Activated CD4-positive, alpha-beta T cell treated with anti-CD3 and anti-CD28 coated beads, Interleukin-2, amount 50 U/mL, for 24 hours (primary cell): ENCODE data around the gene NRCAM.

Source experiments
- DNase-seq, 2 donors: peaks; one replicate each; pipeline ENCODE4 v3.0.0-alpha.2; 2020; ENCODE audit warnings: low read depth in 1 of 2, low spot score in 1 of 2

NRCAM gene

GRCh38 chr7:108135446-108136190, 320.6 kb downstream of the NRCAM start:
- DNase-seq: peak in 1 of 2 donors; percentile 7

- DNase-seq: no peak
Observed at GRCh38 chr7:108134486-108134885, 321.8 kb downstream of the NRCAM start.

DNA sequence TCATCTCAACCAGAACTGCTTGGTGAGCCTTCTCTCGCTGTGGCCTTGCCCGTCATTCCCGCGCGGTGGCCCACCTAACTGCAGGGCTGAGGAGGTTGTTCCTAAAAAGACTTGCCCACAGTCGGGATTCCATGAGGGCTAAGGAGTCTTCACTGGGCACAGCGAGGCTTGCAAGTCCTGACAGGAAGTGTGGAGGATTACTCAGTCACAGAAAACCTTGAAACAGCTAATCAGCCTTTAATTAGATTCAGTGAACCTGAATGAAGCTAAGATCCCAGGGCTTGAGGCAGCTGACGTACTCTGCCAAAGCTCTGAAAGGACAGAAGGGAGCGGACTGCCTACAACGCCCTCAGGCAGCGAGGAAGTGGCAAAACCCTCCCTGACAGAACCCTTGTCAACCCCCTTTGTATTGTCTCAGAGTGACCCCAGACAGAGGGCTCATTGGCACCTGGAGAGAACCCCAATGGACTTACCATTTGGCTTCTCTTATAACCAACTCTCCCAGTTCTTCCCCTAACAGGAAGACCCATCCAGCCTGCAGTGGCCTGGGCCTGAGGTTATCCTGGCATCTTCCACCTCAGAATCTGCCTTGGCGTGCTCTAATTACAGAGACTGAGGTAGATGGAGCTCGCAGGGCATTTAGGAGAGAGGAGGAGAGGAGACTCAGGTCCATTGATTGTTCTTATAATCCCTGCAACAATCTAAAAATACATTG, 323.5 kb downstream of the NRCAM start:
- DNase-seq: no peak

GRCh38 chr7:108130261-108130660, 326.0 kb downstream of the NRCAM start, which contains the start of gene LAMB4:
Gene LAMB4, minus strand, starts transcription at chr7:108130361. Its CDS starts 7,197 bp downstream, at chr7:108123164.
- no peak for DNase-seq

DNA sequence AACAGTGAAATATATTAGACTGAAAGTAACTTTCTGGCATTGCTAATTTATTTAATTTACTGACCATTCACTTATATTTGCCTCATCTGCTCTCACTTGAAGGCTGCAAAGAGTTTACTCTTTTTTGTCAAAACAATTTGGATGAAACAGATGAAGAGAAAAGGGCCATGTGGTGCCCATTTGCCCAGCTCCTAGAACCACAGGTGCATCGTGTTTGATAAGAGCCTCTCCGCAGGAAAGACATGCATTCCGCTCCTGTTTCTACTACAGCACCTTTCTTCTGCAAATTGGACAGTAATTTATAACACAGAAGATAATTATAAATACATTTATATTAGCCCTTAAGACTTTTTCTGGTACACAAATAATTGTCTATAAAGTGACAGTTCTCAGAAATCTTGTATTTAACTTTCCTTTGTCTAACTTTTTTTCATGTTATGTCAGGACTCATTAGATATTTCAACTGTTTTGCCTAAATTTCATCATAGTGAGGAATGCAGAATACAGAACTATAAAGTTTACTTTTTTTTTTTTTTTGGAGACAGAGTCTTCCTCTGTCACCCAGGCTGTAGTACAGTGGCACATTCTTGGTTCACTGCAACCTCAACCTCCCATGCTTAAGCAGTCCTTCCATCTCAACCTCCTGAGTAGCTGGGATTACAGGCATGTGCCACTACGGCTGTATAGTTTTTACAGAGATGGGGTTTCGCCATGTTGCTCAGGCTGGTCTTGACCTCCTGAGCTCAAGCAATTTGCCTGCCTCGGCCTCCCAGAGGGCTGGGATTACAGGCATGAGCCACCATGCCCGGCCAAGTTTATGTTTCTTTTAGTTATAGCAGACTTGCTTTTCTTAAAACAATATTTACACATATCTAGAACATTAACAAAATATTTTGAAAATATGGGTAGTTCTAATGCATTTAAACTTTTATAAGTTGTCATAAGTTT, 326.9 kb downstream of the NRCAM start:
- DNase-seq: no peak

DNA sequence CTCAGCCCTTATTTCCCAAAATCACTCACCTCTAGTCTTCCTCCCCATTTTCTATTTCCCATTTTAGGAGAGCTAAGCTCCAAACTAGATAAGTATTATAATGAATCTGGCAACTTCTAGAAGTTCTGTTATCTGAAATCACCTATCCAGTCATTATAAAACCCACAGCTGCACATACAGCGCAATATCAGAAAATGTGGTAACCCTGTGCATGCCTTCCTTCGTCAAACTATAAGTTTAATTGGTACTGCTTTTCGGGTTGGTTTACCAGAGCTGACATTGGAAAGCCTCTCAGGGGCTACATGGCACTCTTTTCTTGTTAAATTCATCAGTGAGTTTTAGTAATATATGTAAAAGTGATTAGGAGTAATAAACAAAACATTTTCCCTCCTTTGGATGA, 327.7 kb downstream of the NRCAM start:
- DNase-seq: no peak

- DNase-seq: no peak
Observed at GRCh38 chr7:108127461-108127860, 328.8 kb downstream of the NRCAM start.

- no peak for DNase-seq
Observed at GRCh38 chr7:108124820-108125219, 331.4 kb downstream of the NRCAM start.

DNA sequence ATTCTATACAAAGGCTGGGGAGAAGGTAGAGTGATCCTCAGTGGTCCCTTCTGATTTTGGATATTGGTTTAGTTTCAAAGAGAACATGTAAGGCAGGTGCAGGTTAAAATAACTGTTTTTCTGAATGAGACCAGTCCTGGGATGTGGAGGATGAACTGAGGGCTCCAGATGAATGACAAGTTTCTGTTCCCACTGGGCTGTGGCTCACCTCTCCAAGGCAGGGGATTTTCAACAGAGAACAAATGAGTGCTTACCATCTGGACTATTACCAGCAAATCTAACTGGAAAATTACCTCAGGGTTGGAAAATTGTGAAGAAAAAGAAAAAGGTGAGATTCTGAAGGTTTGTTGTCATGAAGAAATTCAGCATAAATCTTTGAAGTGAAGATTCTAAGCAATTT, 334.1 kb downstream of the NRCAM start:
- no peak for DNase-seq

GRCh38 chr7:108120933-108121332, 335.3 kb downstream of the NRCAM start:
- DNase-seq: no peak

GRCh38 chr7:108120196-108120595, 336.0 kb downstream of the NRCAM start:
- no peak for DNase-seq

DNA sequence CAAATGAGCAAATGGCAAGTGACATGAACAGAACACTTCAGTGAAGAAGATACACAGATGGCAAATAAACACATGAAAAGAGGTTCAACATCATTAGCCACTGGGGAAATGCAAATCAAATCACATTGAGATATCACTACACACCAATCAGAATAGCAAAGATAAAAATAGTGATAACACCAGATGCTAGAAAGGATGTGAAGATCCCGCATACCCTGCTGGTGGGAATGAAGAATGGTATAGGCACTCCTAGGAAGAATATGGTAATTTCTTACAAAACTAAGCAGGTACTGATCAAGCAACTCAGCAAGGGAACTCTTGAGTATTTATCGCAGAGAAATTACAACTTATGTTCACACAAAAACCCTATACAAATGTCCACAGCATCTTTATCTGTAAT, 337.3 kb downstream of the NRCAM start:
- no peak for DNase-seq

- DNase-seq: no peak
Observed at GRCh38 chr7:108114117-108114841, 342.0 kb downstream of the NRCAM start.

- no peak for DNase-seq
Observed at GRCh38 chr7:108112683-108113082, 343.6 kb downstream of the NRCAM start.

GRCh38 chr7:108109221-108109908, 346.9 kb downstream of the NRCAM start:
- no peak for DNase-seq

DNA sequence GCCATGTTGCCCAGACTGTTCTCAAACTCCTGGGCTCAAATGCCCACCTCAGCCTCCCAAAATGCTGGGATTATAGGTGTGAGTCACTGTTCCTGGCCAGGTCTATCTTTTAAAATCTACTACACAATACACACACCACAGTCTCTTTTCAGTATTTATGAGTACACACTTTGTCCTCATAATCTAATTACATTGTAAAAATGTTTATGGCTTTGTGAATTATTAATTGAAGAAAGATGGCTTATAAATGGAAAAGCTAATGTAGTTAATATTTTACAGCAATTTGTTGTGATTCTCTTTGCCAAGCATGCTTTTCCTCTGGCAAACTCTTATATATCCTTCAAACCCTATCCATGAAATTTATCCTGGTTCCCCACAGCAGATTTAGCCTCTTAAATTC, 348.1 kb downstream of the NRCAM start:
- no peak for DNase-seq

- DNase-seq: no peak
Observed at GRCh38 chr7:108104324-108104723, 351.9 kb downstream of the NRCAM start.

DNA sequence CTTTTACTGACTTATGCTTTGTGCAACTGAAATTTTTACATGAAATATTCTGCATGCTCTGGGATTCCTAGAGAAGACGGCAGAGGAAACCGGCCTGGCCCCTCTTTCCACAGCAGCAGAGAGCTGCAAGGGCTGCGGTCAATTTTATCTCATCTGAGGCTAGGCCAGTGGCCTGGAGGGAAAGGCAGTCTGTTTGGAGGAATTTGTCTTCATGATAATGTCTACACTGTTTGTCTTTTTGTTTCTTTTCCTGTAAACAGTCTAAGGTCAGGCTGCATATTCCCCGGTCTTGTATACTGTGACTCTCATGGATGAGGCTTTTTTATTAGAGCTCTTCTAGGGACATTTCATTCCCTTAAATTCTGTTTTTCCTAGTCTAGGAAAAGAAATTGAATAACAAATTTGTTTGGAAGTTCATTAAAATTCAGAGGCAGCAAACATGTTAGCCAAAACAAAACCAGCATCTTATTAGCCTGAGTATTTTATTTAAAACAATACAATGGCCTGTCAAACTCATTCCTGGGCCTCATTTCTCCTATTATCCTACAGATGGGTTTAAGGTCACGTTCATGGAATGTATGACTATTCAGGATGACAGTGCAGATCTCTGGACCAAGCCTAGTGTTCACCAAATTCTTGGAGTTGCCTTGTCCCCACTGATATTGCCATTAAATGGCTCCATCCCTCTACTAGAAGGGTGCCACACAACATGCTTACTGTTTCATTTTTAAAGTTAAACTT, 352.5 kb downstream of the NRCAM start:
- DNase-seq: no peak

DNA sequence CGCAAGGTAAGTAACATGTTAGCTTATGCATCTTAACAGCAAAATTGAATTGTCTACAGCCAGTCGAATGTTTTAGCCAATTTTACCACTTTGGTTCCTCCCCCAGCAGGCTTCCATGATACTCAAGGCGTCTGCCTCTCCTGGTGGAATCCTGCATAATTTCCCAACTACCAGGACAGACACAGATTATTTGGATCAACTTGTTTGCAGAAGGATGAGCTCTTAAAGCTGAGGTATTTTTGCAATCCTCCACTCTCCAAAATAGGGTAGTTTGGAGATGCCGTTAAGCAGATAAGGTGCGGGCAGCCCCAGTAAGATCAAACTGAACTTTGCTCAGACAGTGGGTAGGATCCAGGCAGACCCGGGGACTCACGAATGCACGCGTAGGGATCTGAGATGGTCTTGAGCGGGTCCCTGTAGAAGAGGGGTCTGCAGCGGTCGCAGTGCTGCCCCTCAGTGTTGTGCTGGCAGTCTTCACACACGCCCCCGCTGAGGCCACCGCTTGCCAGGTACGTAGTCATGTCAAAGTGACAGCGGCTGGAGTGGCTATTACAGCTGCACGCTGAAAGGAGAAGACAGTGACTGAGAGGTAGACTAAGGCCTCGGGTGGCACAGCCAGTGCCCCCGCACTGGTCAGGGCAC, 353.4 kb downstream of the NRCAM start:
- DNase-seq: no peak
